Smooth muscle cell (in vitro differentiated cells): Measurements from ENCODE around the gene NGFR. TPM values are rescaled to one million over a fixed set of nuclear protein-coding genes. Genes with fewer than 3 reads are reported as not detected.
"Not testable (repeated sequence)": the region's sequence is repeated elsewhere in the genome, so short reads cannot be mapped to it uniquely, and the experiment has no call there.

Experiments
- DNase-seq: peaks from one replicate; lab custom pipeline; 2025; ENCODE audit not compliant: unreplicated experiment; lab: John Stamatoyannopoulos, UW
- H2AFZ ChIP-seq: fragments of 200-600 bp; sonication (generic); 2 replicates; pipeline ENCODE4 v1.6.0; 2016; ENCODE audit warnings: antibody characterized with exemption, low read depth, mild to moderate bottlenecking
- H3F3A ChIP-seq: fragments of 200-600 bp; sonication (generic); 2 replicates; pipeline ENCODE4 v1.6.0; 2017; ENCODE audit warnings: antibody characterized with exemption, low read depth
- H3K27ac ChIP-seq: fragments of 200-600 bp; sonication (generic); 2 replicates; pipeline ENCODE4 v1.5.1; 2016; ENCODE audit warnings: low read depth, mild to moderate bottlenecking
- H3K27me3 ChIP-seq: fragments of 200-600 bp; sonication (generic); 2 replicates; pipeline ENCODE4 v1.6.1; 2016; ENCODE audit warnings: low read depth, mild to moderate bottlenecking
- H3K36me3 ChIP-seq: fragments of 200-600 bp; sonication (generic); 2 replicates; pipeline ENCODE4 v1.5.1; 2016; ENCODE audit warnings: low read depth
- H3K4me1 ChIP-seq: fragments of 200-600 bp; sonication (generic); 2 replicates; pipeline ENCODE4 v1.5.1; 2016; ENCODE audit warnings: low read depth
- H3K4me2 ChIP-seq: fragments of 200-600 bp; sonication (generic); 2 replicates; pipeline ENCODE4 v1.6.0; 2016; ENCODE audit warnings: mild to moderate bottlenecking
- H3K4me3 ChIP-seq: fragments of 200-600 bp; sonication (generic); 2 replicates; pipeline ENCODE4 v1.5.1; 2016; ENCODE audit warnings: mild to moderate bottlenecking
- H3K79me2 ChIP-seq: fragments of 200-600 bp; sonication (generic); 2 replicates; pipeline ENCODE4 v1.6.0; 2016; ENCODE audit warnings: low read depth, mild to moderate bottlenecking
- H3K9ac ChIP-seq: fragments of 200-600 bp; sonication (generic); 2 replicates; pipeline ENCODE4 v1.6.0; 2016; ENCODE audit warnings: low read depth
- H3K9me3 ChIP-seq: fragments of 200-600 bp; sonication (generic); replicated peaks from 2 replicates; pipeline ENCODE4 v1.5.1; 2016; ENCODE audit warnings: low read depth
- H4K20me1 ChIP-seq: fragments of 200-600 bp; sonication (generic); 2 replicates; pipeline ENCODE4 v1.6.0; 2016; ENCODE audit warnings: low read depth
- CTCF ChIP-seq: fragments of 200-600 bp; sonication (generic); IDR thresholded peaks from 2 replicates; pipeline ENCODE4 v1.5.1; 2017; ENCODE audit warnings: borderline replicate concordance, mild to moderate bottlenecking, antibody characterized with exemption; ENCODE audit not compliant: insufficient read depth, poor library complexity, severe bottlenecking
- WGBS: methylation state at CpG from one replicate; pipeline ENCODE4 v1.1.7; 2016; ENCODE audit warnings: low lambda C conversion rate; 5-methylcytosine and 5-hydroxymethylcytosine counted together
- polyA plus RNA-seq: library from polyadenylated mRNA; unstranded; fragments of >200 nt; fragmentation: Nextera tagmentation; extraction: Ambion mirVana; gene quantifications from 2 replicates; pipeline ENCODE4 v1.2.1, GENCODE V29; 2016
- total RNA-seq: library from RNA; depleted of rRNA; stranded (reverse); fragments of >200 nt; gene quantifications from 2 replicates; pipeline ENCODE4 v1.2.3, GENCODE V29; 2014

Gene NGFR
- total and polyA plus RNA-seq, 2 experiments from 2014 or later: 2.4 to 2.5 TPM

DNA sequence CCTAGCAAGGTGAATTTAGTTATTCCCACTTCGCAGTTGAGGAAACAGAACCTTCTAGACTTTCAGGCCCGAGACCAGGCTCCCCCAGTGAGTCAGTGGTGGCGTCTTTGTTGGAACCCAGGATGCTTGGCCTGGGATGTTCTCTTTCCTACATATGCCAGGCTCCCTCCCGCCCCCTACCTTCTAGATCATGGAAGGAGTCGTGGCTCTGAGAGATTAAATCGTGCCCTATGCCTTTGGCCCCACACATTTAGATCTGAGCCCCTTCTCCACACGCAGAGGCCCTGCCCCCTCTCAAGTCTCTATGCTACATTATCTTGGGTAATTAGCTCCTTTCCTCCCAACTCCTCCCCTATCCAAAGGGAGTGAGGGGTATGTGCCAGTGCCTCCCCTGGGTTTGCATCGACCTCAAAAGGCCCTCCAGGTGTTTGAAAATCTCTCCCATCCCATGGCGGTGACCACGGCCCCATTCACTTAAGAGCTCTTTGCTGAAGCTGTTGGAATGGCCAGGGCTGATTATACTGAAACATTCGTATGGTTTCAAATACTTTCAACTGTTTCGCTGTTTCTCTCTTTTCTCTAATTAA, 3.0 kb downstream of the NGFR start:
- Histone ChIP-seq H3K9ac (no peak overlapping the region), H3K4me1 (peaks cover 23% of the 10 kb centered on the region), H3K79me2 (no peaks in the 10 kb centered on the region), H2AFZ (no peak overlapping the region), H4K20me1 (no peaks in the 10 kb centered on the region), H3K4me3 (peak overlapping the region; percentile 45), H3K36me3 (no peaks in the 10 kb centered on the region), H3K9me3 (no peaks in the 10 kb centered on the region), H3K27ac (no peak overlapping the region), H3F3A (peaks cover 9% of the 10 kb centered on the region), H3K4me2 (peak overlapping the region; percentile 90), H3K27me3 (peaks cover 33% of the 10 kb centered on the region)
- no peak for DNase-seq
- TF ChIP-seq CTCF: no peak
- 23% methylated on average over 12 of the region's 12 CpGs for WGBS

GRCh38 chr17:49501496-49501895, 6.4 kb downstream of the NGFR start:
- Histone ChIP-seq H3K4me3 (no peak overlapping the region), H3K9ac (no peak overlapping the region), H3K27me3 (peaks cover 23% of the 10 kb centered on the region), H3K36me3 (no peaks in the 10 kb centered on the region), H4K20me1 (no peaks in the 10 kb centered on the region), H3K27ac (no peak overlapping the region), H3K4me2 (no peak overlapping the region), H3K4me1 (peaks cover 15% of the 10 kb centered on the region), H3F3A (no peaks in the 10 kb centered on the region), H3K79me2 (no peaks in the 10 kb centered on the region), H2AFZ (no peak overlapping the region), H3K9me3 (no peaks in the 10 kb centered on the region)
- DNase-seq: no peak
- TF ChIP-seq CTCF: no peak
- 70% methylated on average over 3 of the region's 3 CpGs for WGBS

- Histone ChIP-seq H3K27me3 (peaks cover 16% of the 10 kb centered on the region), H3K27ac (no peak overlapping the region), H3K36me3 (no peaks in the 10 kb centered on the region), H3K4me3 (no peak overlapping the region), H3K9me3 (no peaks in the 10 kb centered on the region), H3K4me2 (no peak overlapping the region), H3K79me2 (no peaks in the 10 kb centered on the region), H4K20me1 (no peaks in the 10 kb centered on the region), H2AFZ (no peak overlapping the region), H3K9ac (no peak overlapping the region), H3K4me1 (peaks cover 8% of the 10 kb centered on the region), H3F3A (no peaks in the 10 kb centered on the region)
- 81% methylated on average over 4 of the region's 4 CpGs for WGBS
- DNase-seq: no peak
- no peak for TF ChIP-seq CTCF
Measured at GRCh38 chr17:49502254-49502653, 7.2 kb downstream of the NGFR start.

GRCh38 chr17:49502680-49503079, 7.6 kb downstream of the NGFR start:
- not testable (repeated sequence) for H3K4me2 ChIP-seq, DNase-seq, H3K27ac ChIP-seq, H3F3A ChIP-seq, H3K4me1 ChIP-seq, H3K9ac ChIP-seq, H3K36me3 ChIP-seq, H3K4me3 ChIP-seq, H4K20me1 ChIP-seq, H3K79me2 ChIP-seq, H3K9me3 ChIP-seq, H2AFZ ChIP-seq
- 83% methylated on average over 5 of the region's 5 CpGs for WGBS
- H3K27me3 ChIP-seq: peaks cover 12% of the 10 kb centered on the region
